Natural killer cell (primary cell): ENCODE results near the gene TP53BP2. TPM values are rescaled to one million over a fixed set of nuclear protein-coding genes. Genes with fewer than 3 reads are reported as not detected.

Experiments
- ATAC-seq, 3 donors: fragments of 150-1000 bp in 2 of 3; fragments of 200-7000 bp in 1 of 3; cut with Tn5 transposase; 1 replicate in 1 of 3; 2 replicates in 2 of 3; pipeline ENCODE4 v1.10.0; 2021; ENCODE audit warnings: mild to moderate bottlenecking in 2 of 3, moderate library complexity in 2 of 3
- DNase-seq, 2 donors: peaks; one replicate each; pipeline versions ENCODE4 v3.0.0 to v3.0.0-alpha.2; 2013 to 2021; ENCODE audit warnings: mixed read lengths in 1 of 2
- H3K27ac ChIP-seq: one replicate; pipeline ENCODE4 v1.5.1; 2013; ENCODE audit warnings: mild to moderate bottlenecking, low read length
- H3K27me3 ChIP-seq: one replicate; pipeline ENCODE4 v1.6.1; 2013; ENCODE audit warnings: low read length; ENCODE audit not compliant: control insufficient read depth, insufficient read depth
- H3K36me3 ChIP-seq: one replicate; pipeline ENCODE4 v1.6.1; 2013; ENCODE audit warnings: low read length; ENCODE audit not compliant: control insufficient read depth, insufficient read depth
- H3K4me1 ChIP-seq: one replicate; pipeline ENCODE4 v1.6.1; 2013; ENCODE audit warnings: low read length; ENCODE audit not compliant: control insufficient read depth, insufficient read depth
- H3K4me3 ChIP-seq: one replicate; pipeline ENCODE4 v1.5.1; 2013; ENCODE audit warnings: low read length
- H3K9me3 ChIP-seq: one replicate; pipeline ENCODE4 v1.6.1; 2013; ENCODE audit warnings: low read length; ENCODE audit not compliant: control insufficient read depth, insufficient read depth
- H3K27ac Mint-ChIP-seq, 2 donors: one replicate each; pipeline ENCODE4 v1.8.0; 2022; ENCODE audit warnings: mild to moderate bottlenecking in 2 of 2, mixed read lengths in 2 of 2, moderate library complexity in 1 of 2
- H3K27me3 Mint-ChIP-seq, 2 donors: one replicate each; pipeline ENCODE4 v1.8.0; 2022; ENCODE audit warnings: low read depth in 2 of 2, mixed read lengths in 2 of 2
- H3K36me3 Mint-ChIP-seq: one replicate; pipeline ENCODE4 v1.8.0; 2022; ENCODE audit warnings: mixed read lengths
- H3K4me1 Mint-ChIP-seq, 2 donors: one replicate each; pipeline ENCODE4 v1.8.0; 2022; ENCODE audit warnings: mixed read lengths in 2 of 2
- H3K4me3 Mint-ChIP-seq: one replicate; pipeline ENCODE4 v1.8.0; 2022; ENCODE audit warnings: mild to moderate bottlenecking, moderate library complexity, mixed read lengths
- H3K9me3 Mint-ChIP-seq, 2 donors: one replicate each; pipeline ENCODE4 v1.8.0; 2022; ENCODE audit warnings: mixed read lengths in 2 of 2
- WGBS: methylation state at CpG from one replicate; pipeline ENCODE4 v1.1.7; 2013; ENCODE audit warnings: missing lambda C conversion rate; ENCODE audit not compliant: insufficient coverage; 5-methylcytosine and 5-hydroxymethylcytosine counted together
- intact Hi-C: fragments of 100-400 bp; cut with micrococcal nuclease; formaldehyde crosslinking; loops from one replicate; pipeline ENCODE4 v1.14.2; 2022
- total RNA-seq, 4 donors: library from RNA; stranded (reverse); fragments of 120-200 nt in 1 of 4; gene quantifications; one replicate each; pipeline versions ENCODE4 v1.2.3 to v1.2.4, GENCODE V29; 2013 to 2022
- TF ChIP-seq, protein P1 (sequence below): fragments of 200-600 bp; IDR thresholded peaks from one replicate; pipeline ENCODE4 v1.8.0; 2022; ENCODE audit warnings: antibody characterized with exemption

TP53BP2 gene
- total RNA-seq, 3 donors from 2014 or later (not counting 1 experiment from before 2014, with no cell fraction given) = 69.7 to 93.7 (median 78.8) TPM

DNA sequence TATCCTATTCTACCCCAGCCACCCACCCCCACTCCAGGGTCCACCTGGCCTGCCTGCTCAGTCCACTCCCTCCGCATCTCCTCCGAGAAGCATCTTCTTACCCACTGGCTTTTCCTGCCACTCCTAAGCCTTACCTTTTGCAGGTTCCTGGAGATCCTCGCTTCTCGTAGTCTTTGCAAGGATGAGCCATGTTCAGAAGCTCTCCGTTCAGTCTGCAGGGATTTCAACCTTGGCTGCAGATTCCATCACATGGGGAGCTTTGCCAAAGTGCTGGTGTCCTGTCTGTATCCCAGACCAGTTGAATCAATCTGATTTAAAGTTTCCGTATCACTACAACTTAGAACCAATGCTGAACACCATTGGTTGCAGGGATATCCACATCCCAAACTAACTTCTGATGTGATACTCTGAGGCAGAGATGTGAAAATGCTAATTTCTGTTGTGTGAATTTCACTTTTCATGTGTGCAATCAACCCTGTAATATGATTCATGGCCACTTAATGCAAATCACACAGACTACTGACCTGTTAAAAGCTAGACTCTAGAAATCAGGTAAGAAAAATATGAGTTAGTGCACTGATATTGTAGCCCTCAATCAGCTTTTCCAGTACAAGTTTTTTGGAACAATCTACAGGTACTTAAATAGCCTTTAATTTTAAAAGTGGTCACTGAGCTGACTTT is 71.5 kb downstream of the TP53BP2 start:
- no peaks in the 10 kb centered on the region for H3K27me3 ChIP-seq
- Mint-ChIP-seq H3K9me3 (no peaks in the 10 kb centered on the region), H3K4me3 (no peak overlapping the region), H3K36me3 (peaks cover 28% of the 10 kb centered on the region), H3K27me3 (no peaks in the 10 kb centered on the region), H3K27ac (peak overlapping the region; percentile 80 to 85), H3K4me1 (peaks cover 6 to 17% of the 10 kb centered on the region in 2 donors)
- intact Hi-C loops = no loop called here
- ATAC-seq (no peak), DNase-seq (no peak)
- no peak overlapping the region for H3K27ac ChIP-seq
- TF ChIP-seq, protein P1, sequence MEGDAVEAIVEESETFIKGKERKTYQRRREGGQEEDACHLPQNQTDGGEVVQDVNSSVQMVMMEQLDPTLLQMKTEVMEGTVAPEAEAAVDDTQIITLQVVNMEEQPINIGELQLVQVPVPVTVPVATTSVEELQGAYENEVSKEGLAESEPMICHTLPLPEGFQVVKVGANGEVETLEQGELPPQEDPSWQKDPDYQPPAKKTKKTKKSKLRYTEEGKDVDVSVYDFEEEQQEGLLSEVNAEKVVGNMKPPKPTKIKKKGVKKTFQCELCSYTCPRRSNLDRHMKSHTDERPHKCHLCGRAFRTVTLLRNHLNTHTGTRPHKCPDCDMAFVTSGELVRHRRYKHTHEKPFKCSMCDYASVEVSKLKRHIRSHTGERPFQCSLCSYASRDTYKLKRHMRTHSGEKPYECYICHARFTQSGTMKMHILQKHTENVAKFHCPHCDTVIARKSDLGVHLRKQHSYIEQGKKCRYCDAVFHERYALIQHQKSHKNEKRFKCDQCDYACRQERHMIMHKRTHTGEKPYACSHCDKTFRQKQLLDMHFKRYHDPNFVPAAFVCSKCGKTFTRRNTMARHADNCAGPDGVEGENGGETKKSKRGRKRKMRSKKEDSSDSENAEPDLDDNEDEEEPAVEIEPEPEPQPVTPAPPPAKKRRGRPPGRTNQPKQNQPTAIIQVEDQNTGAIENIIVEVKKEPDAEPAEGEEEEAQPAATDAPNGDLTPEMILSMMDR = no peak
- no peaks in the 10 kb centered on the region for H3K9me3 ChIP-seq
- over 99% methylated on average over 6 of the region's 6 CpGs for WGBS
- H3K36me3 ChIP-seq = peaks cover 77% of the 10 kb centered on the region
- no peak overlapping the region for H3K4me3 ChIP-seq
- peaks cover 6% of the 10 kb centered on the region for H3K4me1 ChIP-seq

DNA sequence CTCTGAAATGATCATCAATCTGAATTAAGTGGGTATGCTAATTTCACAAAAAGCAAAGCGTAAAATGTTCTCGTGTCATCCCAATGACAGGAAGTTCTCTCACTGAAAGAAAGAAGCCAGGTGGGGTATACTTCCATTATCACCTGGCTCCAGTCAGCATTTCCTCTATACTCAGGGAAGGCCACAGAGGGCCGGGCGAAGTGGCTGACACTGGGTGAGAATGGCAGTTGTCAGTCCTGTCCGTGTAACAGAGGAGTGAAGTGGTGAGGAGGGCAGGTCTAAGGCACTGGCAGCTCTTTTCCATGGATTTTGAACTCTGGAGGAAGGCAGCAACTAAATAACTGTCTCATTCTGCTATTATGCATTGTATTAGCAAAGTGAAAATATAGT is 73.0 kb downstream of the TP53BP2 start:
- peaks cover 69% of the 10 kb centered on the region for H3K36me3 ChIP-seq
- H3K4me1 ChIP-seq = peaks cover 6% of the 10 kb centered on the region
- H3K4me3 ChIP-seq = no peak overlapping the region
- DNase-seq = no peak
- peak overlapping the region in 1 of 2 donors; percentile 53 for H3K27ac Mint-ChIP-seq
- TF ChIP-seq, protein P1 = no peak
- no peak for ATAC-seq
- no peaks in the 10 kb centered on the region for H3K27me3 ChIP-seq
- peaks cover 28% of the 10 kb centered on the region for H3K36me3 Mint-ChIP-seq
- no peaks in the 10 kb centered on the region for H3K9me3 ChIP-seq
- intact Hi-C loops = no loop called here
- H3K9me3 Mint-ChIP-seq = no peaks in the 10 kb centered on the region
- no peak overlapping the region for H3K27ac ChIP-seq
- 90% methylated on average over 5 of the region's 5 CpGs for WGBS
- no peaks in the 10 kb centered on the region for H3K27me3 Mint-ChIP-seq
- no peak overlapping the region for H3K4me3 Mint-ChIP-seq
- peaks cover 6 to 23% of the 10 kb centered on the region in 2 donors for H3K4me1 Mint-ChIP-seq

DNA sequence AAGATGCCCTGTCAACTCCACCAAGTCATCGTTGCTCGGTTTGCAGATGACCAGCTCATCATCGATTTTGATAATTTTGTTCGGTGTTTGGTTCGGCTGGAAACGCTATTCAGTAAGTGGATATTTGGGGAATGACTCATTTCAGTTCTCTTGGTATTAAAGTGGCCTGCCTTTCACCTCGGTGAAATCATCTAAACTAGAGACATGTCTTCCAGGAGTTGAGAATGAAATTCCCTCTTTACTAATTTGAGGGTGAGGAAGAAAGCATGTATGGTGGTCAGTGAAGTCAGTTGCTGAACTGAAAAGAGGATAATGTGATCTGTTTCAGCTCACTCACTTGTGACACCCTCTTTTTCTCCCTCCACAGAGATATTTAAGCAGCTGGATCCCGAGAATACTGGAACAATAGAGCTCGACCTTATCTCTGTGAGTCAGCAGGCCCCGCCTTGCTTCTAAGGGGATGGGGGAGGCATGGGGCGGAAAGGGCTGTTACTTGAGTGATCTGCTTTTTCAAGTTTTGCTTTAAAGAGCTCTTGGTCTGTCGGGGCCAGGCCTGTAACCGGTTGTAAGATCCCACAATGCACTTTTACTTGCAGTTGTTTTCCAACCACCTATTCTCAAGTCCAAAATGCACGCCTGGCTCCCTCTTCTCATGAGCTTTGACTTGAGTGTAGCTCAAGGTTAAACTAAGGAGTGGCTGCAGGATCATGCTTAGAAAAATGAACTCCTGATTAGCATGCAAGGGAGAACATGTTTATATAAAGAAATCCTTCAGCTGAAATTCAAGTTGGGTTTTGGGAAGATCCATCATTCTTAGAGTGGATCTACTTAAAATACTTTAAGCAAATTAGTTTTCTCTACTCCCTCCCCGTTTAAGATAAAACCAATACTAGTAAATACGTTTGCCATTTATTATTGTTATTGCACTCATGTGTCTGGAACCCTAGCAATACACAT is 73.7 kb downstream of the TP53BP2 start:
- Mint-ChIP-seq H3K27ac (peak overlapping the region; percentile 4 to 53), H3K4me3 (no peak overlapping the region), H3K27me3 (no peaks in the 10 kb centered on the region), H3K36me3 (peaks cover 28% of the 10 kb centered on the region), H3K9me3 (no peaks in the 10 kb centered on the region), H3K4me1 (peaks cover 6 to 17% of the 10 kb centered on the region in 2 donors)
- no peak overlapping the region for H3K4me3 ChIP-seq
- H3K27ac ChIP-seq = no peak overlapping the region
- H3K9me3 ChIP-seq = no peaks in the 10 kb centered on the region
- H3K27me3 ChIP-seq = no peaks in the 10 kb centered on the region
- WGBS = 70% methylated on average over 15 of the region's 16 CpGs
- DNase-seq (no peak), ATAC-seq (no peak)
- peaks cover 6% of the 10 kb centered on the region for H3K4me1 ChIP-seq
- H3K36me3 ChIP-seq = peaks cover 66% of the 10 kb centered on the region
- TF ChIP-seq, protein P1 = no peak
- intact Hi-C loops = no loop called here
